GM12801 (cell line): ENCODE results near the gene KBTBD13.

Experiments
- CTCF ChIP-seq: IDR thresholded peaks from one replicate; pipeline ENCODE4 v1.5.1; 2011; ENCODE audit warnings: control low read depth; ENCODE audit not compliant: insufficient read length; ENCODE audit errors: extremely low read depth

The KBTBD13 gene

GRCh38 chr15:65106011-65106590 is 29.6 kb downstream of the KBTBD13 start:
- TF ChIP-seq CTCF, result no peak

DNA sequence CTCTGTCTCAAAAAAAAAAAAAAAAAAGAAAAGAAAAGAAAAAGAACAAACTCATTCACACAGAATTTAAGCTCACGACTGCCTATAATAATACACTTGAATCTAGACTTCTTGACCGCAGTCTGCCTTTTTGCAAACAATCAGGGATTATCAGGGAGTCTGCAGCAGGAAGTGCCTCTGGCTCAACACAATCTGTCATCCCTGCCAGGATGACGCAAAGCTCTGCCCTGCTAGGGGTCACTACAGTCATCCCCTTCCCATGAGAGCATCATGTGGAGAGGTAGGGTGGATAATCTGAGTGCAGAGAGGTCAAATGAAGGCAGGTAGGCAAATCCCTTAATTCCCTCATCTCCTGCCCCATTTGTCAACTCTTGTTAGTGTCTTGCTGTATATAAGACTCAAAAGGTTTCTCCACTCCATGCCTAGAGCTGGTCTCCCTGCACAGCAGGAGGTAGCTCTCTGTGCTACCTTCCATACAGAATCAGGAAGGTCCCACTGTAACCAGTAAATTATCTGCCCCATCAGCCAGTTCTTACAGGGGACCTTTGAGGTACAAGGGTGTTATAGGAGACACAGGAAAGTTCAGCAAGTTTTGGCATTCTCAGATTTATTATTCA is 34.2 kb downstream of the KBTBD13 start:
- no peak for TF ChIP-seq CTCF

DNA sequence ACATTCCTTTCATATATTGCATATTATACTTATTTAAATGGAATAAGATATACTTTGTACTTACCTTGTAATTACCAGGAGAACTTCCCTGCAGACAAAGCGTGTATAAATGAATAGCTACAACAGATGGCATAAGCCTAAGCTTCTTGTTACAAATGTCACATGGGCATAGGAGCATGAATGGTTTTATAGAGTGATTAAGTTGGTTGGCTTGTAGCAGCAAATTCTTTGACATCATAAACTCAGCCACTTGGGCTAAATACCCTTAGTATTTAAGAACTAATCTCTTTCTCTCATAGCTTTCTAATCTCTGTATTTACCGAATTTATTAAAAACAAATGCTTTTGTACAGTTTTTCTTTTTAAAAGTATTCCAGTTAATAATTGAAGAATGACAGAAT is 38.5 kb downstream of the KBTBD13 start, which contains the start of gene UBAP1L:
Gene UBAP1L (minus strand): TSS at position 115 of the 400 bp plus-strand sequence. CDS start 8,985 bp downstream, outside the sequence.
- no peak for TF ChIP-seq CTCF

DNA sequence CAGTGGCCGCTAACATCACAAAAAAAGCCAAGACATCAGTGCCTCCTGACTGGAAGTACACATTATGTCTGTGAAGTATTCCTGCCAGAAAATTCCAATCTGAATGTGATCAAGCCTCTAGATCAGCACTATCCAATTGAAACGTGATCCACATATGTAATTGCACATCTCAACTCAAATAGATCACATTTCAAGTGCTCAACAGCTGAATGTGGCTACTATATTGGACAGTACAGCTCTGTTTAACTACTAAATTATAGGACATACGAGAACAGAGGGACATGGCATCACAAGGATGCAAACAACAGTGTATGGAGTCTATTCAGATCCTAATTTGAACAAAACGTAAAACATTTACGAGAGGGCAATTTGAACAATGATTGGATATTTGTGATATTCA is 39.0 kb downstream of the KBTBD13 start:
- no peak for TF ChIP-seq CTCF
